H1 (cell line): Measurements from ENCODE around the gene SUGP2. TPM values are rescaled to one million over a fixed set of nuclear protein-coding genes. Genes with fewer than 3 reads are reported as not detected.

ENCODE experiments used
- ATF2 ChIP-seq: IDR thresholded peaks from 2 replicates; pipeline ENCODE4 v1.6.1; 2012; ENCODE audit warnings: low read length, inconsistent platforms
- NRF1 ChIP-seq: IDR thresholded peaks from 2 replicates; pipeline ENCODE4 v1.6.1; 2011; ENCODE audit warnings: mild to moderate bottlenecking, low read depth, low read length, improper control_type of control experiment
- polyA plus RNA-seq, 7 experiments: library from polyadenylated mRNA; depleted of rRNA in 3 of 7; stranded (reverse) in 5 of 7; unstranded in 2 of 7; fragments of >200 nt in 5 of 7; fragments of 200-250 nt in 2 of 7; gene quantifications; 1 replicate in 5 of 7; 2 replicates in 1 of 7; 4 replicates in 1 of 7; pipeline versions ENCODE4 v1.2.1 to v1.2.3, GENCODE V29; 2011 to 2013; ENCODE audit warnings: missing spikeins in 2 of 7, mixed read lengths in 2 of 7
- total RNA-seq: library from RNA; stranded (reverse); fragmentation: NEBNext Ultra II Directional; extraction: Animal tissue kit (Norgen Biotek cat#: 25700); gene quantifications from 2 replicates; pipeline ENCODE4 v1.2.1, GENCODE V29; 2021

SUGP2 gene
- total and polyA plus RNA-seq, 2 of the 8 experiments (the other 6 are each of a cell fraction or from before 2014, with no cell fraction given) = 57.7 to 114 TPM

GRCh38 chr19:19059018-19059836 lies 25.9 kb upstream of the SUGP2 start (continued):
- TF ChIP-seq ATF2 (no peak), NRF1 (no peak)
